PC-3 (cell line): Measurements from ENCODE around the gene LRRC59.

Experiments used
- CTCF ChIP-seq: fragments of 300-600 bp; sonication (generic); conservative IDR thresholded peaks from 2 replicates; pipeline ENCODE4 v1.5.1; 2017; ENCODE audit warnings: antibody characterized with exemption, low read depth, mild to moderate bottlenecking, low read length
- EZH2 ChIP-seq: fragments of 300-600 bp; sonication (generic); IDR thresholded peaks from one replicate; pipeline ENCODE4 v1.6.1; 2017; ENCODE audit warnings: antibody characterized with exemption, mild to moderate bottlenecking, low read length; ENCODE audit not compliant: unreplicated experiment
- EZH2phosphoT487 ChIP-seq: fragments of 300-600 bp; sonication (generic); IDR thresholded peaks from 2 replicates; pipeline ENCODE4 v1.6.1; 2018; ENCODE audit warnings: mild to moderate bottlenecking, antibody characterized with exemption, low read length, borderline replicate concordance

DNA sequence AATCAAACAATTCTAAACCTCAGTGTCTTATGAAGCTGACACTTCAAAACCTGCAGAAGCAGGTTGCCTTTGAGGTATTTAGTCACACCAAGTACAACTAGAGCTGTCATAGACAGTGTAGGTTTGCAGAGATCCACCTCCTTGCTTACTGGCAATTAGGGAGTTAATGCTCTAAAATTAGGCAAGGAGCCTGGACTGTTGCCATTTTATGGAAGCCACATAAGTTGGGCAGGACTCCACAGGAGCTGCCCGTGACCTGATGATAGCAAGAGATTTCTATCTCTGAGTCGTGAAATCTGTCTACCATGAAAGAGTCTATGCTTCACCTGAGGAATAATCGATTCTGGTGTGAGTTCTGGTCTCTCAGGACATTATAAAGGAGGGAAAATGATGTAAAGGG lies 15.4 kb downstream of the LRRC59 start:
- TF ChIP-seq CTCF (no peak), EZH2 (no peak), EZH2phosphoT487 (no peak)
